H1 (cell line): ENCODE data around the gene GAP43. TPM values are rescaled to one million over a fixed set of nuclear protein-coding genes. Genes with fewer than 3 reads are reported as not detected.

ENCODE experiments used
- CTCF ChIA-PET: fragments of 300-600 bp; sonication (Branson Sonifier 250); formaldehyde crosslinking; loops from one replicate; lab custom pipeline; 2021; ENCODE audit not compliant: partially characterized antibody; lab: Charles Lee
- POLR2A ChIA-PET: fragments of 300-600 bp; sonication (Branson Sonifier 250); formaldehyde crosslinking; loops from one replicate; lab custom pipeline; 2021; ENCODE audit warnings: inconsistent platforms; ENCODE audit not compliant: partially characterized antibody; lab: Charles Lee
- DNase-seq, 2 experiments: peaks; one replicate each; pipeline versions ENCODE4 v3.0.0 to v3.0.0-alpha.2; 2010 to 2022; ENCODE audit warnings: low spot score in 2 of 2, low read depth in 1 of 2, mixed read lengths in 1 of 2
- FAIRE-seq: peaks from 2 replicates; lab custom pipeline; 2011; peaks lifted over from hg19 to GRCh38; lab: Jason Lieb, UNC
- H2AFZ ChIP-seq: 2 replicates; pipeline ENCODE4 v1.8.1; 2012; ENCODE audit warnings: low read length, inconsistent platforms
- H2AK5ac ChIP-seq: 2 replicates; pipeline ENCODE4 v1.6.1; 2013; ENCODE audit warnings: low read depth, low read length
- H2BK120ac ChIP-seq: replicated peaks from 2 replicates; pipeline ENCODE3; 2013; ENCODE audit warnings: low read depth, low read length, inconsistent platforms
- H2BK12ac ChIP-seq: 2 replicates; pipeline ENCODE4 v1.6.1; 2013; ENCODE audit warnings: low read depth, low read length
- H2BK15ac ChIP-seq: 2 replicates; pipeline ENCODE4 v1.6.1; 2013; ENCODE audit warnings: low read length
- H2BK20ac ChIP-seq: 2 replicates; pipeline ENCODE4 v1.6.1; 2013; ENCODE audit warnings: low read length
- H2BK5ac ChIP-seq: 2 replicates; pipeline ENCODE4 v1.6.1; 2013; ENCODE audit warnings: low read depth, low read length
- H3K14ac ChIP-seq: 2 replicates; pipeline ENCODE4 v1.6.1; 2013; ENCODE audit warnings: inconsistent platforms; ENCODE audit not compliant: insufficient read length
- H3K18ac ChIP-seq: 2 replicates; pipeline ENCODE4 v1.6.1; 2013; ENCODE audit warnings: low read length; ENCODE audit errors: extremely low read depth
- H3K23ac ChIP-seq: 2 replicates; pipeline ENCODE4 v1.6.1; 2013; ENCODE audit warnings: inconsistent platforms; ENCODE audit not compliant: insufficient read length
- H3K23me2 ChIP-seq: 2 replicates; pipeline ENCODE4 v1.6.1; 2013; ENCODE audit warnings: low read depth, low read length
- H3K27ac ChIP-seq: 2 replicates; pipeline ENCODE4 v1.6.1; 2011; ENCODE audit warnings: low read depth, low read length, inconsistent platforms
- H3K27me3 ChIP-seq, 4 experiments: replicated peaks in 1 of 4; 1 replicate in 1 of 4; 2 replicates in 3 of 4; pipeline versions ENCODE4 v1.6.1 to v1.8.1; 2011 to 2013; ENCODE audit warnings: low read length in 3 of 4, mild to moderate bottlenecking in 3 of 4, inconsistent platforms in 2 of 4, mixed read lengths in 2 of 4, moderate library complexity in 1 of 4; ENCODE audit not compliant: control insufficient read depth in 3 of 4, insufficient read depth in 3 of 4; ENCODE audit errors: extremely low read depth in 1 of 4
- H3K36me3 ChIP-seq, 4 experiments: 2 replicates each; pipeline versions ENCODE4 v1.6.1 to v1.8.1; 2011 to 2013; ENCODE audit warnings: mild to moderate bottlenecking in 4 of 4, low read length in 3 of 4, moderate library complexity in 2 of 4, control low read depth in 1 of 4, inconsistent platforms in 1 of 4; ENCODE audit not compliant: insufficient read depth in 4 of 4, control insufficient read depth in 2 of 4
- H3K4ac ChIP-seq: replicated peaks from 2 replicates; pipeline ENCODE3; 2013; ENCODE audit warnings: low read length, low read depth, mixed read lengths, inconsistent platforms; ENCODE audit not compliant: insufficient read length
- H3K4me1 ChIP-seq, 4 experiments: replicated peaks in 1 of 4; 1 replicate in 1 of 4; 2 replicates in 3 of 4; pipeline versions ENCODE4 v1.6.1 to v1.8.1; 2011 to 2013; ENCODE audit warnings: low read length in 3 of 4, inconsistent platforms in 2 of 4, mixed read lengths in 1 of 4; ENCODE audit not compliant: insufficient read depth in 4 of 4, control insufficient read depth in 3 of 4
- H3K4me2 ChIP-seq, 2 experiments: 2 replicates each; pipeline versions ENCODE4 v1.6.1 to v1.8.1; 2011 to 2013; ENCODE audit warnings: low read depth in 2 of 2, low read length in 2 of 2, control low read depth in 1 of 2, inconsistent platforms in 1 of 2, mild to moderate bottlenecking in 1 of 2; ENCODE audit not compliant: insufficient read depth in 1 of 2
- H3K4me3 ChIP-seq, 4 experiments: fragments of 200-600, 300-600 bp in 1 of 4; sonication (generic), shearing (Covaris generic), sonication (Bioruptor Twin) in 1 of 4; 2 replicates each; pipeline versions ENCODE4 v1.5.1 to v1.8.1; 2011 to 2016; ENCODE audit warnings: low read length in 4 of 4, low read depth in 3 of 4, control low read depth in 2 of 4, inconsistent platforms in 2 of 4, mild to moderate bottlenecking in 2 of 4, mixed read lengths in 1 of 4, moderate library complexity in 1 of 4; ENCODE audit not compliant: insufficient read depth in 2 of 4; ENCODE audit errors: extremely low read depth in 1 of 4
- H3K56ac ChIP-seq: replicated peaks from 2 replicates; pipeline ENCODE3; 2013; ENCODE audit warnings: low read depth, mild to moderate bottlenecking, mixed read lengths, low read length, inconsistent platforms; ENCODE audit not compliant: insufficient read length
- H3K79me1 ChIP-seq: 2 replicates; pipeline ENCODE4 v1.6.1; 2013; ENCODE audit warnings: low read depth, low read length, control low read depth
- H3K79me2 ChIP-seq, 2 experiments: 2 replicates each; pipeline versions ENCODE4 v1.6.1 to v1.8.1; 2012 to 2013; ENCODE audit warnings: low read length in 2 of 2, mild to moderate bottlenecking in 2 of 2, inconsistent platforms in 1 of 2; ENCODE audit not compliant: insufficient read depth in 2 of 2, control insufficient read depth in 1 of 2
- H3K9ac ChIP-seq, 4 experiments: replicated peaks in 1 of 4; 1 replicate in 1 of 4; 2 replicates in 3 of 4; pipeline versions ENCODE4 v1.6.1 to v1.8.1; 2011 to 2013; ENCODE audit warnings: low read depth in 3 of 4, low read length in 3 of 4, control low read depth in 2 of 4, mild to moderate bottlenecking in 2 of 4, moderate library complexity in 2 of 4, inconsistent platforms in 1 of 4; ENCODE audit errors: extremely low read depth in 1 of 4
- H3K9me3 ChIP-seq, 2 experiments: 2 replicates each; pipeline versions ENCODE4 v1.6.1 to v1.8.1; 2012 to 2013; ENCODE audit warnings: mild to moderate bottlenecking in 2 of 2, moderate library complexity in 2 of 2, control low read depth in 1 of 2, inconsistent platforms in 1 of 2, low read depth in 1 of 2, low read length in 1 of 2, mixed read lengths in 1 of 2; ENCODE audit not compliant: insufficient read depth in 2 of 2
- H4K20me1 ChIP-seq, 2 experiments: replicated peaks in 1 of 2; 2 replicates each; pipeline versions ENCODE3 to v1.8.1; 2011 to 2013; ENCODE audit warnings: inconsistent platforms in 2 of 2, low read length in 2 of 2, mild to moderate bottlenecking in 1 of 2; ENCODE audit not compliant: insufficient read depth in 2 of 2, control insufficient read depth in 1 of 2
- H4K5ac ChIP-seq: 2 replicates; pipeline ENCODE4 v1.6.1; 2013; ENCODE audit warnings: low read length, low read depth, mixed read lengths, inconsistent platforms; ENCODE audit not compliant: insufficient read length
- H4K8ac ChIP-seq: 2 replicates; pipeline ENCODE4 v1.8.0; 2013; ENCODE audit warnings: mild to moderate bottlenecking, moderate library complexity, low read length, inconsistent platforms; ENCODE audit not compliant: insufficient read depth; ENCODE audit errors: extremely low read depth
- H4K91ac ChIP-seq: replicated peaks from 2 replicates; pipeline ENCODE3; 2013; ENCODE audit warnings: low read length, mixed read lengths, inconsistent platforms; ENCODE audit not compliant: insufficient read length
- CHD1 ChIP-seq: IDR thresholded peaks from 2 replicates; pipeline ENCODE4 v1.6.1; 2012; ENCODE audit warnings: low read depth, low read length, improper control_type of control experiment
- PHF8 ChIP-seq: fragments of 200-600 bp; sonication (generic); conservative IDR thresholded peaks from 2 replicates; pipeline ENCODE4 v1.7.1; 2012; ENCODE audit warnings: low read depth, mild to moderate bottlenecking, inconsistent platforms, low read length, moderate library complexity
- WGBS, 2 experiments: shearing (Covaris generic) in 1 of 2; methylation state at CpG; one replicate each; pipeline versions ENCODE4 v1.1.6 to v1.1.7; 2013 to 2015; ENCODE audit warnings: low lambda C conversion rate in 2 of 2, mixed read lengths in 2 of 2, inconsistent platforms in 1 of 2, low coverage in 1 of 2, missing lambda C conversion rate in 1 of 2; ENCODE audit not compliant: insufficient replicate concordance in 2 of 2, insufficient coverage in 1 of 2, insufficient read length in 1 of 2; ENCODE audit errors: extremely low coverage in 1 of 2, missing lambda C conversion rate in 1 of 2; 5-methylcytosine and 5-hydroxymethylcytosine counted together
- polyA plus RNA-seq, 7 experiments: library from polyadenylated mRNA; depleted of rRNA in 3 of 7; stranded (reverse) in 5 of 7; unstranded in 2 of 7; fragments of >200 nt in 5 of 7; fragments of 200-250 nt in 2 of 7; gene quantifications; 1 replicate in 5 of 7; 2 replicates in 1 of 7; 4 replicates in 1 of 7; pipeline versions ENCODE4 v1.2.1 to v1.2.3, GENCODE V29; 2011 to 2013; ENCODE audit warnings: missing spikeins in 2 of 7, mixed read lengths in 2 of 7
- total RNA-seq: library from RNA; stranded (reverse); fragmentation: NEBNext Ultra II Directional; extraction: Animal tissue kit (Norgen Biotek cat#: 25700); gene quantifications from 2 replicates; pipeline ENCODE4 v1.2.1, GENCODE V29; 2021

GAP43 gene
- total and polyA plus RNA-seq, 2 of the 8 experiments (the other 6 are each of a cell fraction or from before 2014, with no cell fraction given), result 11.2 to 21.9 TPM

DNA sequence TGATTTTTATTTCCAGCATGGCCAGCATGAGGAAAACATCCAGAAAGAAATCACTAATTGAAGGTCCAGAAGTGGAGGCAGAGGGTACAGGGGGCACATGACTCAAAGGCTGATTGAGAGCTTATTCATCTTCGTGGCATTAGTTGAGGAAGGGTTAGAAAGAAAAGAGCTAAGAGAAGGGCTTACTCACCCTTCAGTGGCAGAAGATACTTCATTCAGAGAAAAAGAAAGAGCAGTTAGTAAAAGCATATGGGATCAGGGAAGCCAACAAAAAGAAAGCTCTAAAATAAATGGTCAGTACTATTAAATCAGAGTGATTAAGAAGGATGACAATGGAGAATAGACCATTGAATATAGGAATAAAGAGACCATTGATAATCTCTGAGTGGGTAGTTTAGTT, 25.2 kb downstream of the GAP43 start:
- H3K4me3 ChIP-seq, result no peak overlapping the region
- FAIRE-seq (no peak), DNase-seq (no peak)
- no peak overlapping the region for H3K18ac ChIP-seq
- H3K14ac ChIP-seq, result no peak overlapping the region
- no peak overlapping the region for H3K56ac ChIP-seq
- H2BK20ac ChIP-seq, result no peak overlapping the region
- no peaks in the 10 kb centered on the region for H3K79me1 ChIP-seq
- no peak overlapping the region for H4K5ac ChIP-seq
- H4K91ac ChIP-seq, result no peak overlapping the region
- H3K23ac ChIP-seq, result no peak overlapping the region
- H3K4ac ChIP-seq, result no peak overlapping the region
- H3K4me2 ChIP-seq, result no peak overlapping the region
- H3K27ac ChIP-seq, result no peak overlapping the region
- no peak overlapping the region for H2AK5ac ChIP-seq
- H2BK12ac ChIP-seq, result no peak overlapping the region
- no peak overlapping the region for H2BK15ac ChIP-seq
- H3K9ac ChIP-seq, result no peak overlapping the region
- H2BK120ac ChIP-seq, result no peak overlapping the region
- no peaks in the 10 kb centered on the region for H4K20me1 ChIP-seq
- H3K27me3 ChIP-seq, result no peaks in the 10 kb centered on the region
- POLR2A ChIA-PET, result interaction anchor here (1.0 to 1.2 kb wide), 2 partner anchors 10 to 21 kb away, joined by 3 read pairs; no protein-coding TSS in a partner anchor
- no peaks in the 10 kb centered on the region for H3K79me2 ChIP-seq
- H3K4me1 ChIP-seq, result no peaks in the 10 kb centered on the region
- WGBS, 2 experiments, result 90% methylated on average over 1 of the region's 1 CpG; no CpG with 5 or more reads in 1 of the 2 experiments
- no peaks in the 10 kb centered on the region for H3K9me3 ChIP-seq
- CTCF ChIA-PET, result interaction anchor here (1.7 kb wide), 1 partner anchor 24 kb away, joined by 4 read pairs; no protein-coding TSS in a partner anchor
- H2BK5ac ChIP-seq, result no peak overlapping the region
- no peaks in the 10 kb centered on the region for H3K23me2 ChIP-seq
- no peaks in the 10 kb centered on the region for H3K36me3 ChIP-seq
- no peak overlapping the region for H2AFZ ChIP-seq
- H4K8ac ChIP-seq, result no peak overlapping the region
- TF ChIP-seq CHD1 (no peak), PHF8 (no peak)
